Measurements from ENCODE around the gene APBB2.
"Not testable (repeated sequence)": the region's sequence is repeated elsewhere in the genome, so short reads cannot be mapped to it uniquely, and the experiment has no call there.

The APBB2 gene

DNA sequence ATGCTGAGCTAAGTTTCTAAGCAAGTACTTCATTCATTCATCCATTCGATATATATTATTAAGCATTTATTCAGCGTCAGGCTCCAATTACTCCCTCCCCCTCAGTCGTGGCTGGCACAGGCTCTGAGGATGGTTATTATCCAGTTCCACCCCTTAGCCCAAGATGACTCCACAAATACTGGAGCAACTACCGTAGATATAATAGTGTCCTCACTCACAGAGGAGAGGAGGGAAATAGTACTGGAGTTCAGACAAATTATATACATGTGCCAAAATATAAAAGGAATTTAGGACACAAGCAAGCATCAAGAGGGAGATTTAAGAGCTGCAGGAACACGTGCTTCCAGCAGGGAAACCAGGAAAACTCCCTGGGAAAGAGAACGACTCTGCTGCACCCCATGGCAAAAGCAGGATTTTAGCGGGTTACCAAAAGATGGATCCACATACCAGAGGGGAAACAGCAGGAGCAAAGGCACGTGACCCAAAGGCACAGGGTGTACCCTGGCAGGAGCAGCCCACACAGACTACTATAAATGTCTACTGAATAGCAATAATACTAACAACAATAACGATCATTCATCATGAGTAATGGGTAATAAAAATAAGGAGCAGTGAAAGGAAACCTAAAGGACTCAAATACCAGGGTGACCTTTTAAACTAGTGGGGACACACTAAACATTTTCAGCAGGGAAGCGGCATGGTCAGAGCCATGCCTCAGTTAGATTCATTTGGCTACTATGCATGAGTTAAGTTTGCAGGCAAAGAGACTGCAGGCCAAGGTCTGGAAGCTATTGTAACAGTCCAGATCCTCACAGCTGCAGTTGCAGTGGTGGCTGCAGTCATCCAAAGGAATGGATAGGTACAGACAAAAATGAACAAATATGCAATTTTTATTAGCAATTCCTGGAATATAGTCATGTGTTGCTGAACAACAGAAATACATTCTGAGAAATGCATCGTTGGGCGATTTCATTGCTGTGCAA lies 153.7 kb downstream of the APBB2 start:
- DNase-seq (ENCODE audit: low spot score): no peak

DNA sequence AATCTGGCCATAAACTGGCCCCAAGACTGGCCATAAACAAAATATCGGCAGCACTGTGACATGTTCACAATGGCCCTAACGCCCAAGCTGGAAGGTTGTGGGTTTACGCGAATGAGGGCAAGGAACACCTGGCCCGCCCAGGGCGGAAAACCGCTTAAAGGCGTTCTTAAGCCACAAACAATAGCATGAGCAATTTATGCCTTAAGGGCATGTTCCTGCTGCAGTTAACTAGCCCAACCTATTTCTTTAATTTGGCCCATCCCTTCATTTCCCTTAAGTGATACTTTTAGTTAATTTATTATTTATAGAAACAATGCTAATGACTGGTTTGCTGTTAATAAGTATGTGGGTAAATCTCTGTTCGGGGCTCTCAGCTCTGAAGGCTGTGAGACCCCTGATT lies 154.9 kb downstream of the APBB2 start:
- DNase-seq (ENCODE audit: low spot score): not testable (repeated sequence)

DNA sequence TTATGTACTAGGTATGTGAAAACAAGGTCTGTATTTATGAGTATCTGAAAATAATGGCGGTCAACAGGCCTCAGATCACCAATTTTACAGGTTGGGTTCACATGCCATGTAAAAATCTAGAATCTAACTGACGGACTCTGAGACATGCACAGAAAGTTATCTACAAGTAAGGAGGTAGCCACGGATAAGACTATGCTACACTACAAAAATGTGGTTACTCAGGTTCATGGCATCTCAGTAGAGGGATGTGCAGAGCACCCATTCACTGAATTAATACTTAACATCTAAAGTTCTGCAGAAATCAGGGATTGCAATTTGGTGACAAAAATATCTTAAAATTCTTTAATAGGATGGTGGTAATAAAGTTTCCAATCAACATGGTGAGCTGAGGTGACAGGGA lies 155.9 kb downstream of the APBB2 start:
- DNase-seq (ENCODE audit: low spot score): no peak

DNA sequence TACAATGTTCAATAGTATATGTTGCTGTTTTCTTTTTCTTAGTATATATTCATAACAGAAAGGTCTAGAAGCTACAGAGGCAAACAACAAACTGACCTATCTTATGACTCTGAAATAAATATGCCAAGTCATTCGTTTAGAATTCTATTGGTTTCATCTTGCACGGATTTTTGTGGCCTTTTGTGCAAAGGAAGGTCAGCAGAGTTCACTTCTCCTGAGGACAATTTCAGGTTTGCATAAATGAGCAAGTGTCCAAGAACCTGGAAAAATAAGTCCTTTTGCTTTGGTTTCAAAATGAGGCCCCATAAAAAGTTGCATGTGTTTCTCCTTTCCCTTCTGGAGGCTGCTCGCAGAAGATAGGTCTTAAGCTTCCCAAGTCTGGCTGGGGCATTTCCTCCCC lies 156.9 kb downstream of the APBB2 start:
- no peak for DNase-seq (ENCODE audit: low spot score)

DNA sequence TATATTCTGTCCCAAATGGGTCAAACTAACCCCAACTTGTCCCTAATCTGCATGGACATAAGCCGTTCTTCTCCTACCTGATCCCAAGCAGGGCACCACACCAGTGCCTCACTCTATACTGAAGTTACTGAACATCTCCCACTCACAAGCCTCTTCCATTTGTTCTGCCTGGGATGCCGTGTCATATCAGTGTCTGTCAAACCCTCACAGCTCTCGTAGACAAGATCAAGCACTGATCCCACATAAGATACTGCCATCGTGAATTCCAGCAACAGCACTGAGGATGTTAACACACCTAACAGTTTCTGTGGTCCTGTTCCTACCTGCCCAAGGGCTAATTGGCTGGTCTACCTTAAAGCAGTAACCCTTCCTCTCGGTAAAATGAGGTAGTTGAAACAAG lies 162.1 kb downstream of the APBB2 start:
- no peak for DNase-seq (ENCODE audit: low spot score)

DNA sequence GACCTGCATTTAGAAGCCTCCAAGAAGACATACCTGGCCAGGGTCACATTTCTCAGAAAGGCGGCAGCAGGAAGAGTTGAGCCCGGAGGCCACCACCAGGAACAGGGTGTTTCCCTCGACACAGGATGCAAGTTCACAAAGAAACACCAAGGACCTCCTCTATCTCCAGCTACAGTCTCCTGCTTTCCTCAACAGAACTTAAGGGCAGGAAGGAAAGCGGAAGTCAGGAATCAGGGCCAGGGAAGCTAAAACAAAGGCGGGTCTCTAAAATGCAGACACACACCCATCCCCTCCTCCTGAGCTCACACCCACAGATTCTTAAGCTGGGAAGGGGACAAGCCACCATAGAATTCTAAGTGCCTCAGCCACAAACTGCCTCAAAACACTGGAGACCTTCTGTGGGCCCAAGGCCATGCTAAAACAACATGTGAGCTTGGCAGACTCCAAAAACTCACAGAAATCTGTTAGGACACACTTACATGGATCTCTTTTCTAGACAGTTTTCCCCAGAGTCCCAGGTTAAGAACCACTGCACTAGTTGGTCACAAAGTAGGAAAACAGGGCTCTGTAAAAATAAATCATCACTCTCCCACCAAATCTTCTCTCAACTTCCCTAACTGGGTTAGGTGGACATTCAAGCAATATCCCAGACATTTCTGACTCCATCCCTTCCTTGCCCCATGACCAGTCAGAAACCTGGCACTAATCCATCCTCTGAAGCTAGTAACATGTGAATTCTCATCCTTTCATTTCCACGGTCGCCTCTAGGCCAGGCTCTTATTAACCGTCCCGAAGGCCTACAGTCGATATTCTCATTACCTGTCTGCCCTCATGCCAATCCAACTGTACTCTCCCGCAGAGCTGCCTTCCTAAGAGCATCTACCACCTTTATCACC lies 163.2 kb downstream of the APBB2 start:
- no peak for DNase-seq (ENCODE audit: low spot score)

DNA sequence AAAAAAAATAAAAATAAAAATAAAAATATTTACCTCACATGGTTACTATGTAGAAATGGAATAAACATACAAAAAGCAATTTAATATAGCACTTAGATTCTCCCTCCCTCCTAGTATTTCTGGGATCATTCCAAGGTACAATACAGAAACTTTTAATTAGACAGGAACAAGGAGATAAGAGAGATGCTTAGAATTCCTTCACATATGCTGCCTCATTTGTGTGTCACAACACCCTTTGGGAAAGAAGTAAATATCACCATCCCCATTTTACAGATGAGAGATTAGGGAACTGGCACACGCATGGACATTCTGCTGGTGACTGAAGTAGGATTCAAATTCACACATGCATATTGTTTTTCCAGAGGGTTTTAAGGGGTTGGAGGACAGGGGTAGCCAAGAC lies 164.2 kb downstream of the APBB2 start:
- DNase-seq (ENCODE audit: low spot score): no peak

DNA sequence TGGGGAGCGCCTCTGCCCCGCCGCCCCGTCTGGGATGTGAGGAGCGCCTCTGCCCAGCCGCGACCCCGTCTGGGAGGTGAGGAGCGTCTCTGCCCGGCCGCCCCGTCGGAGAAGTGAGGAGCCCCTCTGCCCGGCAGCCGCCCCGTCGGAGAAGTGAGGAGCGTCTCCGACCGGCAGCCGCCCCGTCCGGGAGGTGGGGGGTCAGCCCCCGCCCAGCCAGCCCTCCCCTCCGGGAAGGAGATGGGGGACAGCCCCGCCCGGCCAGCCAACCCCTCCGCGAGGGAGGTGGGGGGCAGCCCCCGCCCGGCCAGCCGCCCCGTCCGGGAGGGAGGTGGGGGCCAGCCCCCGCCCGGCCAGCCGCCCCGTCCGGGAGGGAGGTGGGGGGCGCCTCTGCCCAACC lies 165.2 kb downstream of the APBB2 start:
- DNase-seq (ENCODE audit: low spot score): not testable (repeated sequence)

DNA sequence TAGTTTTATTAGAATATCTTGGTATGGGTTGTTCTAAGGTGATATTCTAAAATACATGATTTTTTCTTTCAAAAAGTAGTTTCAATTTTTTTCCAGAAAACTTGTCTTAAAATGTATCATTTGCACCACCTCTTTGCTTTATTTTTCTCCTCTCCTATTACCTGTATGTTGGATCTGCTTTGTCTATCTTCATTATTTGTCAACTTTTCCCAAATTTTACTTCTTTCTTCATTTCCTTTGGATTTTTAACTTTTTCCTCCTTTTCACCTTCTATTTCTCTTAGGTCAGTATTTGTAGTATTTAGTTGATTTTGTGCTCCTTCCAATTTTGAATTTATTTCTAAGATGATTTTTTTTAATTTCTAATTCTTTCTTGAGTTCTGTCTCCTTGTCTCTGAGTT lies 169.6 kb downstream of the APBB2 start:
- no peak for DNase-seq (ENCODE audit: low spot score)

DNA sequence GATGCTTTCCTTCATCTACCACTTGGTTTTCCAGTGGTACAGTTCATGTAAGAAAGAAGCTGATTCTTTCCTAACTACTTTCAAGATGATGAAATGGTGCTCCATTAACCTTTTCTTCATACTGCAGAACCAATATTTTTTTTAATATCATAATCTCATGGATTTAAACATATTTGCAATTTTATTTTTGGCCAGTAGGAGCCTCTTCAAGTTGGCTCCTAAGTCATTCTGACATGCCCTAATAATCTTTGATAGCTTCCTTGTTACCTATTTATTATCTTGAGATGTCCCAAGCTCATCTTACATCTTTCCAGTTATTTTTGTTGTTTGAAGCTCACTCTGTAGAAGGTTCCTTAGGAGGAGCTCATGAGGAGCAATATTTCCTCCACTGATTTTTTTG lies 170.2 kb downstream of the APBB2 start:
- no peak for DNase-seq (ENCODE audit: low spot score)

DNA sequence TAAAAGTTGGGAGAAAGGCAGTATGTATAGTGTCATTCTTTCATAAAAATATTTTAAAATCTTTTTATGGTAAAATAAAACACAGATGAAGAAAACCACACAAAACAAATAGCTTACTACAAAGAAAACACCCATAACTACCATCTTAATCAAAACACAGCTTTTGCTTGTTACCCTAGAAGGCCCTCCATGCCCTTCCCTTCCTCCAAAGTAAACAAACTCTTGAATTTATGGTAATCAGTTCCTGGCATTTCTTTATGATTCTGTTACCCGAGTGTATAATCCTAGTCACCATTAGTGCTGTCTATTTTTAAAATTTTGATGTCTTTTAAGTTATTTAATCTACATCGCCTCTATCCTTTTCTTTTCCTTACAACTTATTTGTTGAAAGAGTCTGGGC lies 170.9 kb downstream of the APBB2 start:
- no peak for DNase-seq (ENCODE audit: low spot score)

DNA sequence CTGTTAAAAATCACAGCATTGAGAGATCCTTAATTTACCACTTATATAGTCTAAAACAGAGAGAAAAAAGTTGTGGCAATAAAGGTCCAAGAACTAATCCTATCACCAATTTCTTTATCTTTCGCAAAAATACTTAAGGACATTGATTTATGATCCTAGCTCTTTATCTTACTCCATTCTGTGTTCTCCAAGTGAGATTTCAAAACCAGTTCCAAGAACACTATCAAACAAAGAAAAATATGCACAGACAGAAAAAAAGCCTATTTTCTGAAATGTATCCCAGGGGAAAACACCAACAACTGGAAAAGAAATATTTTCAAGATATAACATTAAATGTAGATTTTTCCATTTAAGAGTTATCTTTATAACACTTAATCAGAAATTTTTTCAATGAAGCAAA lies 172.8 kb downstream of the APBB2 start:
- DNase-seq (ENCODE audit: low spot score): no peak

DNA sequence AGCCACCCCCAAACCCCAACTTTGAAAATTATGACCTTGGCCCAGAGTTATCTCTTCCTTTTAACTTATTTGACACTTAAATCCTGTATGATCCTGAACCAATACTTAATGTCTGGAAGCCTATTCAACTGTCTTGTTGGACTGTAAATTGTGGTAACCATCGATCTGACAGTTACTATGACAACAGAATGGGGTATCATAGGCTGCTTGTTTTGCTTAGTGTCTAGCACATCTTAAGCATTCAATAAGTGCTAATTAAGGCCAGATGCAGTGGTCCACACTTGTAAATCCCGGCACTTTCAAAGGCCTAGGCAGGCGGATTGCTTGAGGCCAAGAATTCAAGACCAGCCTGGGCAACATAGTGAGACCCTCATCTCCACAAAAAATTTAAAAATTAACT lies 175.0 kb downstream of the APBB2 start:
- no peak for DNase-seq (ENCODE audit: low spot score)

DNA sequence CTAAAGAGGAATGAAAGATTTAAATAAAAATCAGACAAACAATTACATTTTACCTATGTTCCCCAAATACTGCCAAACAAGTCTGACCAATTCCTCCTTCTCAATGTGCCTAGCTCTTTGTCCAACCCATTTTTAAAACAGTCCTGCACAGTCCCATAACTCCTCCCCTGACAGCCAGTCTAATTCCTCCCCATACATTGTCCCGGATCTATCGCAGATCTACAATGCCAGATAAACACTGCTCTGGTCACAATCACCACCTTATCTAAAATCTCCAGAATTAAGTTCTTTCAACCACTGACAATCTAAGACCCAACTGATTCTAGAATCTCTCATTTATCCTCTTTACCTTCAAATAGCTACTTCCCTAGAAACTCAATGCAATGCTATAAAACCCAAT lies 176.0 kb downstream of the APBB2 start:
- no peak for DNase-seq (ENCODE audit: low spot score)

DNA sequence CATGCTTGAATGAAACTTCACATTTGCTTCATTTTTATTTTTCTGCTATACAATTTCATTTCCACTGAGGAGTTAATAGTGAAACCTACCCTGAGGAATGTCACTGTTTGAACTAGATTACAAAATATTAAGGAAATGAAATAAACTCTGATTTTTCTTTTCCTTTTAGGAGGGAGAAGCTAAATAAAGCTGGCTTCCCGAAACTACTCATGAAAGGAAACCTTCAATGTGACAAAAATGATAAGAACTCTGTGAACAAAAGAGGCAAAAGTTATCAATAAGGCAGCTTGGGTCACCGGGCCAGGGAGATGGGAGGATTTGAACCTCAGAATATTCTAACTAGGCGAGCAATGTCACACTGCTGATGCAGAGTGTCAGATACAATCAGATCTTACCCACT lies 185.2 kb downstream of the APBB2 start:
- no peak for DNase-seq (ENCODE audit: low spot score)

DNA sequence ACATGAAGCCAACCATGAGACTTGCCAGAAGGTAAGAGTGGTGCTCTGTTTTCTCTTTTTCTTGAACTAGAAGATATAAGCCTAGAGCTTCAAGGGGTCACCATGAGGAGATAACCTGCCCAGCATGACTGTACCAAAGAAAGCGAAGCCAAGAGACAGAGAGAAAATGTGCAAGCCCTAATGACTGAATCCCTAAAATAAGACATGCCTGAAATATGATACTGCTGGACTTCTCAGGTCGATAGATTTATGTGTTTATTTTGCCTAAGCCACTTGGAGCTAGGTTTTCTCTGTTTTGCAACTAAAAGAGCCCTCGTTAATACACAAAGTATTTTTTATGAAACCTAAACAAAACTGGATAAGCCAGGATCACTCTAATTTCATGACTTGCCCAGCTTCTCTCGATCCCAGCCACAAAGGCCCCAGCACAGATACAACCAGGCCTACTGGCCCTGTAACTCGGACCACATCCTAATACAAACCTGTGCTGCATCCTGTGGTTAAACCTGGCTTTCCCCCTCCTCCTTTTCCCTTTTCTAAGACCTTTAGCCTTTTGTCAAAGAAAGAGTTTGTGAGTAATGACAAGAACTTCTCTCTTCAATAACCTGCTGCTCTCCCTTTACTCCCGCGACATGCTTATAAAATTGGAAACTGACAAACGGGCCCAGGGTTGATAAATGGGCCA lies 185.8 kb downstream of the APBB2 start:
- DNase-seq (ENCODE audit: low spot score): no peak

DNA sequence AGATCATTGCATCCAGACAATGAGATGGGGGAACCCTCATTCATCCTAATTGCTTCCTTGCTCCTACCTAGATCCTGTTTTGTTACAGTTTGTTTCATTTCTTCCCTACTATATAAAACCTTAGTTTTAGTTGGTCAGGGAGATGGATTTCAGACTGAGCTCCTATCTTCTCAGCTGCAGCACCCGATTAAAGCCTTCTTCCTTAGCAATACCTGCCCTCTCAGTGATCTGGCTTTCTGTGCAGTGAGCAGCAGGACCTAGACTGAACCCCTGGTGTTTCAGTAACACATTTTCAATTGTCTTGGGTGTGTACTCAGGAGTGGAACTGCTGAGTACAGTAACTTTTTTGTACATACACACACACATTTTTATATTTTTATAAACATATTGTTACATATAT lies 187.4 kb downstream of the APBB2 start:
- DNase-seq (ENCODE audit: low spot score): no peak

DNA sequence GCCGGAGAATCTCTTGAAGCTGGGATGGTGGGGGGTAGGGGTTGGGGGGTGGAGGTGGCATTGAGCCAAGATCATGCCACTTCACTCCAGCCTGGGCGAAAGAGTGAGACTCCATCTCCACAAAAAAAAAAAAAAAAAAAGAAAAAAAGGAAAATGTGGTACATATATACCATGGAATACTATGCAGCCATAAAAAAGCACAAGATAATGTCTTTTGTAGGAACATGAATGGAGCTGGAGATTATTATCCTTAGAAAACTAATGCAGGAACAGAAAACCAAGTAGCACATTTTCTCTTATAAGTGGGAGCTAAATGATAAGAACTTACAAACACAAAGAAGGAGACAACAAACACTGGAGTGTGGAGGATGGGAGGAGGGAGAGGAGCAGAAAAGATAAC lies 188.5 kb downstream of the APBB2 start:
- no peak for DNase-seq (ENCODE audit: low spot score)

DNA sequence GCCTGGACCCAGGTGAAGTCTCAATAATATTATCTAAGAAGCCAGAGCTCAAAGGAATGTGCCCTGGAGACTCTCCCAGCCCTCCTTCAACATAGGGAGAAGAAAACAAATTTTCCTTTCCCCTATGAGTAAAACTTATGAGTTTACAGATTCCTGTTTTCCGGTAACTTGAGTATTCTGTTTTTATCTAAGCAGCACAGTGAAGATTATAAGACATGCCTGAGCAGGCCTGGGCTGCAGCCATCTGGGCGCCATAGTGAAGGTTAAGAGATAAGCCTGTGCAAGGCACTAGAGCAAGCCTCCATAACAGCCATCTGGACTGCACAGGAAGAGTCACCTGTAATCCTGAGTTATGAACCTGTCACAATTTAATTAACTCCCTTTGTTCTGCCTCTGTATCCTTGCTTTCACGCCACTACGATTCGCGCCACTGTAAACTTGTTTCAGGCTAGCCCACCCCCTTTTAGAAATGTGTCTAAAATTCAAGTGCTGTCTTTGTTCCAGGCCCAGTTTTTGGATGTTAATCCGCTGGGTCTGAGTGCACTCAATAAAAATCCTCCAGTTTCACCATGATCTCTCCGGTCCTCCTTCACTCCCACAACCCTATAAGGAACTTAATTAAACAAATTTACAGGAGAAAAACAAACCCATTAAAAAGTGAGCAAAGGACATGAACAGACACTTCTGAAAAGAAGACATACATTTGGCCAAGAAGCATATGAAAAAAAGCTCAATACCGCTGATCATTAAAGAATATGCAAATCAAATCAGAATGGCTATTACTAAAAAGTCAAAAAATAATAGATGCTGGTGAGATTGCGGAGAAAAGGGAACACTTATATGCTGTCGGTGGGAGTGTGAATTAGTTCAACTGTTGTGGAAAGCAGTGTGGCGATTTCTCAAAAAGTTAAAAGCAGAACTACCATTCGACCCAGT lies 189.5 kb downstream of the APBB2 start:
- DNase-seq (ENCODE audit: low spot score): no peak

DNA sequence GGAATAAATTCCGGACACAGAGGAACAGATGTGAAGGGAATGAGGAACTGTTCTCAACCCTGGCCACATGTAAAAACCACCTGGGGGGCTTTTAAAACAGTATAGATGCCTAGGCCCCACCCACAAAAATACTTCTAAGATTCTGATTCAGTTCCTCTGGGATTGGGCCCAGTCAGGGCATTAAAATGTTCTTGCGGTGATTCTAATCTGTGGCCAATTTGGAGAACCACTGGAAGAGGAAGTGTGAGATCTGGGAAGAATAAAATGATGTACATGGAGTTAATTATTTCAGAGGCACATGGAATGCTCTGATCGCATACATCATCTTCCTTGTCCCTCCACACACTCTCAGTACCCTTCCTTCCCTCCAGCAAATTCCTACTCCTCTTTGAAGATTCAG lies 192.2 kb downstream of the APBB2 start:
- DNase-seq (ENCODE audit: low spot score): no peak

DNA sequence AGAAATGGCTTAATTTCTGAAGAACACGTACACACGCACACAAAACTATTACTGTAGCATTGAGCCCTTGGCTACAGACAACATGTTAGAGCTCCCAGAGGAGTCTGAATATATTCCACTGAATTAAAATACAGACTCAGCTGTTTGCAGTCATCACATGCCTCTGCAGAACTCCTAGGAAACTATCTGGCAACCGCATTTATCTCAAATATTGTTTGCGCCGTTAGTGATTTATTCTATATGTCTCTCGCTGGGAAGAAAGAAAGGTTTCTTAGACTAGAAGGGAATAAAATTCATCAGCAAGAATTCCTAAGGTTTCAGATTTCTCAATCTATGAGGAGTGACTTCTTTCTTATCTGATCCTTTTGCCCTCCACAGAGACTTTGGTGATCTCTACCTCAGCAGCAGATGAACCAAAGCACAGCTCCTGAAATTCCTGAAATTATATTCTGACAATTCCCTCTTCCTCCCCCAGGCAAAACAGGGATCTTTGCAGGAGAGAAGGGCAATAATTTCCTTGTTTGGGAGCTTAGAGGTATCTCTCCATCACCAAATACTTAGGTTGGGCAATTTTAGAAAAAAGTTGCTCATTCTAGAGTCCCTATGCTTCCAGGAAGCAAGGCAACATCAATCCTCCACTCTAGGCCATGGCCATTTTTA lies 199.2 kb downstream of the APBB2 start:
- no peak for DNase-seq (ENCODE audit: low spot score)
